Fibroblast of the conjunctiva (primary cell): ENCODE measurements around the gene SLC13A5.
"Not testable (repeated sequence)": the region's sequence is repeated elsewhere in the genome, so short reads cannot be mapped to it uniquely, and the experiment has no call there.

Experiments used
- DNase-seq: peaks from one replicate; pipeline ENCODE4 v3.0.0-alpha.2; 2010; ENCODE audit warnings: low read depth

SLC13A5 gene

GRCh38 chr17:6713130-6713917 lies at the start of gene SLC13A5:
SLC13A5 (minus strand) TSS chr17:6713369; CDS start chr17:6713333, 36 bp downstream.
- no peak for DNase-seq

- DNase-seq = no peak
These were observed 48.6 kb upstream of the SLC13A5 start for GRCh38 chr17:6761779-6762178.

GRCh38 chr17:6757747-6758146 lies 44.6 kb upstream of the SLC13A5 start:
- no peak for DNase-seq

- no peak for DNase-seq
These were observed 43.4 kb upstream of the SLC13A5 start for GRCh38 chr17:6756425-6757031.

- peak; percentile 28 for DNase-seq
These were observed 42.6 kb upstream of the SLC13A5 start, which contains the start of gene XAF1 for GRCh38 chr17:6755731-6756184. XAF1 (plus strand) TSS chr17:6756046; CDS start chr17:6756079, 33 bp downstream.

GRCh38 chr17:6755281-6755680 lies 42.1 kb upstream of the SLC13A5 start:
- peak; percentile 35 for DNase-seq

GRCh38 chr17:6753546-6753945 lies 40.4 kb upstream of the SLC13A5 start:
- DNase-seq = no peak

GRCh38 chr17:6753006-6753445 lies 39.9 kb upstream of the SLC13A5 start:
- peak; percentile 61 for DNase-seq

- peak; percentile 96 for DNase-seq
These were observed 39.1 kb upstream of the SLC13A5 start for GRCh38 chr17:6752068-6752909.

- DNase-seq = no peak
These were observed 36.4 kb upstream of the SLC13A5 start for GRCh38 chr17:6749519-6749918.

GRCh38 chr17:6748617-6749016 lies 35.4 kb upstream of the SLC13A5 start:
- DNase-seq = no peak

GRCh38 chr17:6746665-6747064 lies 33.5 kb upstream of the SLC13A5 start:
- not testable (repeated sequence) for DNase-seq

GRCh38 chr17:6729531-6729930 lies 16.4 kb upstream of the SLC13A5 start:
- DNase-seq = no peak

GRCh38 chr17:6724009-6724408 lies 10.8 kb upstream of the SLC13A5 start:
- no peak for DNase-seq

- no peak for DNase-seq
These were observed 8.6 kb upstream of the SLC13A5 start for GRCh38 chr17:6721744-6722143.

- DNase-seq = no peak
These were observed 3.6 kb upstream of the SLC13A5 start for GRCh38 chr17:6716736-6717135.

- no peak for DNase-seq
These were observed 1.2 kb upstream of the SLC13A5 start for GRCh38 chr17:6714315-6714874.

GRCh38 chr17:6713918-6714271 lies 726 bp upstream of the SLC13A5 start:
- DNase-seq = no peak

GRCh38 chr17:6712854-6713129 lies 377 bp downstream of the SLC13A5 start:
- DNase-seq = no peak

- no peak for DNase-seq
These were observed 913 bp downstream of the SLC13A5 start for GRCh38 chr17:6712058-6712853.

GRCh38 chr17:6711681-6712057 lies 1.5 kb downstream of the SLC13A5 start:
- DNase-seq = no peak
